ENCODE measurements around the gene YIF1A.
A peak's percentile ranks its signal among the peaks of the same experiment; 100 is the strongest.

DNA sequence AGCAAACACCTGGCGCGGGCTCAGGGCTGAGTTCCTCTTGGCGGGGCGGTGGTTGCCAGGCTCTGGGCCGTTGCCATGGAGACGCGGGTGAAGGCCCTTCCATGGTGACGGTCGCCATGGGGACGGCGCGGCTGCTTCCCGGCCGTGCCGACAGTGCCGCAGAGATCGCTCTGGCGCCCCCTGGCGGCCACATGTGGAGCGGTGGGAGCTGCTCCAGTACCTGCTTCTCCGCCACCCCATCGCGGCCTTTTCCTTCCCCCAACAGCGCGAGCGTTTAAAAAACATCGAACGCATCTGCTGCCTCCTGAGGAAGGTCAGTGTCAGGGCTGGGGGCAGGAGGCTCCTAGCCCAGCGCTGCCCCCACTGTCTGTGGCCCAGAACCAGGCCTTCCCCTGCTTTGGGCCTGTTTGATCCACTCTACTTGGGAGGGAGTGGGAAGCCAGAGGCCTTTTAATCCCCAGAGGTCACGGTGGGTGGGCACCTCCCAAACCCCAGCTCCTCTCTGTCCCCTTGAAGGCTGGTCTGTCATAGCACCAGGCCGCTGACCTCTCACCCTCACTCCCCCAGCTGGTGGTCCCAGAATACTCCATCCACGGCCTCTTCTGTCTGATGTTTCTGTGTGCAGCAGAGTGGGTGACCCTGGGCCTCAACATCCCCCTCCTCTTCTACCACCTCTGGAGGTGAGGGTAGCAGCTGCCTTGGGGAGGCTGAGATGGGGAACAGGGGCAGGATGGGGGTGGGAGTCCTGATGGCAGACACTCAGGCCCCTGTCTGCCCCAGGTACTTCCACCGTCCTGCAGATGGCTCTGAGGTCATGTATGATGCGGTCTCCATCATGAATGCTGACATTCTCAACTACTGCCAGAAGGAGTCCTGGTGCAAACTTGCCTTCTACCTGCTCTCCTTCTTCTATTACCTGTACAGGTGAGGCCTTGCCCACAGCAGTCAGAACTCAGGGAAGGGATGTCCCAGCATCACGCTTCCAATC, 6.2 kb downstream of the YIF1A start:
- TF ChIP-seq, protein P1, sequence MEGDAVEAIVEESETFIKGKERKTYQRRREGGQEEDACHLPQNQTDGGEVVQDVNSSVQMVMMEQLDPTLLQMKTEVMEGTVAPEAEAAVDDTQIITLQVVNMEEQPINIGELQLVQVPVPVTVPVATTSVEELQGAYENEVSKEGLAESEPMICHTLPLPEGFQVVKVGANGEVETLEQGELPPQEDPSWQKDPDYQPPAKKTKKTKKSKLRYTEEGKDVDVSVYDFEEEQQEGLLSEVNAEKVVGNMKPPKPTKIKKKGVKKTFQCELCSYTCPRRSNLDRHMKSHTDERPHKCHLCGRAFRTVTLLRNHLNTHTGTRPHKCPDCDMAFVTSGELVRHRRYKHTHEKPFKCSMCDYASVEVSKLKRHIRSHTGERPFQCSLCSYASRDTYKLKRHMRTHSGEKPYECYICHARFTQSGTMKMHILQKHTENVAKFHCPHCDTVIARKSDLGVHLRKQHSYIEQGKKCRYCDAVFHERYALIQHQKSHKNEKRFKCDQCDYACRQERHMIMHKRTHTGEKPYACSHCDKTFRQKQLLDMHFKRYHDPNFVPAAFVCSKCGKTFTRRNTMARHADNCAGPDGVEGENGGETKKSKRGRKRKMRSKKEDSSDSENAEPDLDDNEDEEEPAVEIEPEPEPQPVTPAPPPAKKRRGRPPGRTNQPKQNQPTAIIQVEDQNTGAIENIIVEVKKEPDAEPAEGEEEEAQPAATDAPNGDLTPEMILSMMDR (IDR thresholded peaks at IDR 0.05 in 2 of 3, conservative IDR thresholded peaks at IDR 0.05 in 1 of 3; ENCODE audit: borderline replicate concordance in 1 of 3, insufficient read depth in 1 of 3, low read depth in 2 of 3, low read length in 2 of 3): peak in 2 of 3 experiments; percentile 88 to 96; a peak in 4 of 6 replicates
- no peak for TF ChIP-seq EZH2 (IDR thresholded peaks at IDR 0.05)
- peak; percentile 55 for TF ChIP-seq POLR2AphosphoS5 (IDR thresholded peaks at IDR 0.05; ENCODE audit: low read depth, low read length)
- no peak for TF ChIP-seq SP1 (IDR thresholded peaks at IDR 0.05; ENCODE audit: low read depth)
- TF ChIP-seq EZH2phosphoT487 (IDR thresholded peaks at IDR 0.05; ENCODE audit: borderline replicate concordance): no peak
- no peak for TF ChIP-seq POLR2A (IDR thresholded peaks at IDR 0.05; ENCODE audit: borderline replicate concordance, extremely low read depth, insufficient read depth, insufficient read length)
- TF ChIP-seq, protein P2, sequence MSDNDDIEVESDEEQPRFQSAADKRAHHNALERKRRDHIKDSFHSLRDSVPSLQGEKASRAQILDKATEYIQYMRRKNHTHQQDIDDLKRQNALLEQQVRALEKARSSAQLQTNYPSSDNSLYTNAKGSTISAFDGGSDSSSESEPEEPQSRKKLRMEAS (IDR thresholded peaks at IDR 0.05): no peak
- no peak for TF ChIP-seq RAD21 (IDR thresholded peaks at IDR 0.05; ENCODE audit: low read depth)
- no peak for TF ChIP-seq FOSL1 (IDR thresholded peaks at IDR 0.05; ENCODE audit: low read depth)

Measured in HCT116 (cell line).